Upper lobe of right lung (tissue), 1 donor: ENCODE measurements around the gene RAMAC. TPM values are rescaled to one million over a fixed set of nuclear protein-coding genes. Genes with fewer than 3 reads are reported as not detected.

Experiments used
- ATAC-seq: fragments of 200-7000 bp; cut with Tn5 transposase; one replicate; pipeline ENCODE4 v1.9.1; 2020; ENCODE audit warnings: mild to moderate bottlenecking, moderate library complexity
- DNase-seq: peaks from one replicate; pipeline ENCODE4 v3.0.0-alpha.2; 2020
- H3K27ac ChIP-seq: fragments of 200-600 bp; one replicate; pipeline ENCODE4 v1.8.0; 2022
- H3K27me3 ChIP-seq: fragments of 200-600 bp; one replicate; pipeline ENCODE4 v1.8.0; 2022; ENCODE audit warnings: mild to moderate bottlenecking
- H3K36me3 ChIP-seq: fragments of 200-600 bp; one replicate; pipeline ENCODE4 v1.8.0; 2022
- H3K4me1 ChIP-seq: fragments of 200-600 bp; one replicate; pipeline ENCODE4 v1.8.0; 2022
- H3K4me3 ChIP-seq: fragments of 200-600 bp; one replicate; pipeline ENCODE4 v1.8.0; 2022; ENCODE audit warnings: mild to moderate bottlenecking
- H3K9me3 ChIP-seq: fragments of 200-600 bp; one replicate; pipeline ENCODE4 v1.8.0; 2022
- intact Hi-C: fragments of 100-400 bp; cut with DNase I; formaldehyde crosslinking; loops from one replicate; pipeline ENCODE4 v1.11.0; 2022
- total RNA-seq: library from RNA; stranded (reverse); fragmentation: NEBNext Ultra II Directional; extraction: Animal tissue kit (Norgen Biotek cat#: 25700); gene quantifications from one replicate; pipeline ENCODE4 v1.2.1, GENCODE V29; 2021
- TF ChIP-seq, protein P1 (sequence below): fragments of 200-600 bp; IDR thresholded peaks from one replicate; pipeline ENCODE4 v1.8.0; 2022; ENCODE audit warnings: antibody characterized with exemption
- donor health status: DM: no; HTN: yes; CAD: no; lungs with severe emphysema.

RAMAC gene
- total RNA-seq, 1 donor from 2014 or later = 15.4 TPM

DNA sequence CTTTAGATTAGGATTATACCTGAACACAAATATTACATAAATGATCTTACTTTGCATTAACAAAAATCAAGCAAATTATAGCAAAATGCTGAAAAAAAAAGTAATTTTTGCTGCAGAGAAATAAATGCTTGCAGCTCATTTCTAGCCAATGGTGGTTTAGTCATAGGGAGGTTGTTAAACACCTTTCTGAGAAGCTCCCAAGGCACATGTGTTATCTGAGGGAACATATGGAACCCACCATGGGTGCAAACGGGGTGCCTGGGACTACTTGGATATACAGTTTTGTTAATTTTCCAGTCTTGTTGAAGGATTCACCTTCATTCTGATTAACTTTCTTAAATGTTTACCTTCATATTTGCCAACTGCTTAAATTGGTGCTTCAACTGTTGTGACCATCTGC is 8.9 kb upstream of the RAMAC start:
- Histone ChIP-seq H3K4me3 (no peak overlapping the region), H3K4me1 (no peaks in the 10 kb centered on the region), H3K27me3 (no peaks in the 10 kb centered on the region), H3K27ac (no peak overlapping the region), H3K36me3 (no peaks in the 10 kb centered on the region), H3K9me3 (no peaks in the 10 kb centered on the region)
- DNase-seq = no peak
- no peak for ATAC-seq
- TF ChIP-seq, protein P1, sequence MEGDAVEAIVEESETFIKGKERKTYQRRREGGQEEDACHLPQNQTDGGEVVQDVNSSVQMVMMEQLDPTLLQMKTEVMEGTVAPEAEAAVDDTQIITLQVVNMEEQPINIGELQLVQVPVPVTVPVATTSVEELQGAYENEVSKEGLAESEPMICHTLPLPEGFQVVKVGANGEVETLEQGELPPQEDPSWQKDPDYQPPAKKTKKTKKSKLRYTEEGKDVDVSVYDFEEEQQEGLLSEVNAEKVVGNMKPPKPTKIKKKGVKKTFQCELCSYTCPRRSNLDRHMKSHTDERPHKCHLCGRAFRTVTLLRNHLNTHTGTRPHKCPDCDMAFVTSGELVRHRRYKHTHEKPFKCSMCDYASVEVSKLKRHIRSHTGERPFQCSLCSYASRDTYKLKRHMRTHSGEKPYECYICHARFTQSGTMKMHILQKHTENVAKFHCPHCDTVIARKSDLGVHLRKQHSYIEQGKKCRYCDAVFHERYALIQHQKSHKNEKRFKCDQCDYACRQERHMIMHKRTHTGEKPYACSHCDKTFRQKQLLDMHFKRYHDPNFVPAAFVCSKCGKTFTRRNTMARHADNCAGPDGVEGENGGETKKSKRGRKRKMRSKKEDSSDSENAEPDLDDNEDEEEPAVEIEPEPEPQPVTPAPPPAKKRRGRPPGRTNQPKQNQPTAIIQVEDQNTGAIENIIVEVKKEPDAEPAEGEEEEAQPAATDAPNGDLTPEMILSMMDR = no peak
- intact Hi-C loops = no loop called here

DNA sequence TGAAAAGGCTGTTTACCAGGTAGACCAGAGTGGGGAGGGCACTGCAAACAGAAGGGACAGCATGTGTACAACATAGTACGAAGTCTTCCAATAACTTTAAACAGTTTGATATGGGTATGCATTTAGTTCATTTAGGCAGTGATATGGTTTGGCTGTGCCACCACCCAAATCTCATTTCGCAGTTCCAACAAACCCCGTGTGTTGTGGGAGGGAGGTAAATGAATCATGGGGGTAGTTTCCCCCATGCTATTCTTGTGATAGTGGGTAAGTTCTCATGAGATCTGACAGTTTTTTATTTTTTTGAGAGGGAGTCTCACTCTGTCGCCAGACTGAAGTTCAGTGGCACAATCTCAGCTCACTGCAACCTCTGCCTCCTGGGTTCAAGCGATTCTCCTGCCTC is 7.6 kb upstream of the RAMAC start:
- DNase-seq (no peak), ATAC-seq (no peak)
- intact Hi-C loops = no loop called here
- Histone ChIP-seq H3K36me3 (no peaks in the 10 kb centered on the region), H3K4me3 (no peak overlapping the region), H3K27ac (no peak overlapping the region), H3K4me1 (no peaks in the 10 kb centered on the region), H3K27me3 (no peaks in the 10 kb centered on the region), H3K9me3 (no peaks in the 10 kb centered on the region)
- TF ChIP-seq, protein P1 = no peak

DNA sequence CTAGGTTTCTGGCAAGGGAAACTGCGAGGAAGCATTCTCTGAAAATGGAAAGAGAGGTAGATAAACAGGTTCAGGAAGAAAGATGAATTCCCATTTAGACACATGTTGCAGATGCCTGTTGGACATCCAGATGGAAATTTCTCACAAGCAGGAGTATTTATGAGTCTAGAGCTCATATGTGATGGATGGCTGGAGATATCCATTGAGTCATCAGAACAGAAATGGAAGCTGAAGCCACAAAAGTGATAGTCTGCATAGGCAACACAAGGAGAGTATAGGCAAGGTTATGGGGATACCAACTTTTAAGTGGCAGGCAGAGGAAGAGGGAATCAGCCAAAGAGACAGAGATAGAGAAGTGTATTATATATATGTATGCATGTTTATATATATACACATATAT is 6.3 kb upstream of the RAMAC start:
- no peaks in the 10 kb centered on the region for H3K27me3 ChIP-seq
- TF ChIP-seq, protein P1 = no peak
- H3K36me3 ChIP-seq = no peaks in the 10 kb centered on the region
- intact Hi-C loops = no loop called here
- no peaks in the 10 kb centered on the region for H3K4me1 ChIP-seq
- no peak overlapping the region for H3K27ac ChIP-seq
- H3K4me3 ChIP-seq = no peak overlapping the region
- H3K9me3 ChIP-seq = no peaks in the 10 kb centered on the region
- ATAC-seq (no peak), DNase-seq (no peak)

DNA sequence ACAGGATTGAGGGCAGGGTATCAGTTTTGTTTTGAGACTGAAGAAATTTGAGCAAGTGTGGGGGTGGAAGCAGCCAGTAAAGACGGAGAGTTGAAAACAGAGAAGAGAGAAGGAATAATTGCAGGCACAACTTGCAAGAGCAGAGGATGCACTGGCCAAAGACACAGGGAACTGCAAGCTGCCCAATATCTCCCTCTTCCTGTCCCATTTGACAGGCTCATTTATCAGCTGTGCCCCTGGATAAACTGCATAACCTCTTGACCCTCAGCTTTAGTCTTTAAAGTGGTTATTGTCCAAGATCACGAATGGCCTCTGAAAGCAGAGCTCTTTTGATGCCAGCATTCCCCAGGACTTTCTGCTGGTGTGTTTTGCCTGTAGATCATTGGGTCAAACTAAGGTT is 5.0 kb upstream of the RAMAC start:
- H3K4me1 ChIP-seq = peaks cover 5% of the 10 kb centered on the region
- no peak for ATAC-seq
- no peak overlapping the region for H3K27ac ChIP-seq
- H3K9me3 ChIP-seq = no peaks in the 10 kb centered on the region
- intact Hi-C loops = no loop called here
- no peak overlapping the region for H3K4me3 ChIP-seq
- TF ChIP-seq, protein P1 = no peak
- no peaks in the 10 kb centered on the region for H3K36me3 ChIP-seq
- no peaks in the 10 kb centered on the region for H3K27me3 ChIP-seq
- no peak for DNase-seq

DNA sequence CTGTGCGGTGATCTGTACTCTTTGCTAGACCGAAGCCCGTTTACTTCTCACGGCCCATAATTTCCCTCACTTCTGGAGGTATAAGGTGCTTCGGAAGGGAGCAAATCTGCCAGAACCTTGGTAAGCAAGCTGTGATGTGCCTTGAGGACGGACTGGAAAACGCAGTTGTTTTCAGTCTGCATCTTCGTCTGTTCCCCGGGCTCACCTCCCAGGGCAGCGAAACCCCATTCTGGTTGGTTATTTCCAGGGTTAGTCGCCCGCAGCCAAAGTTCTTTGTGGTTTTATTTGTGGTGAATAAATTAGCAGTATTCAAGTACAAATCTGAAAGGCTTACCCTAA is 401 bp downstream of the RAMAC start:
- no peak for DNase-seq
- TF ChIP-seq, protein P1 = no peak
- peak overlapping the region; percentile 91 for H3K4me3 ChIP-seq
- H3K36me3 ChIP-seq = peaks cover 31% of the 10 kb centered on the region
- no peaks in the 10 kb centered on the region for H3K9me3 ChIP-seq
- H3K27ac ChIP-seq = peak overlapping the region; percentile 75
- intact Hi-C loops = no loop called here
- H3K27me3 ChIP-seq = no peaks in the 10 kb centered on the region
- H3K4me1 ChIP-seq = peaks cover 15% of the 10 kb centered on the region
- ATAC-seq = peak; percentile 16

DNA sequence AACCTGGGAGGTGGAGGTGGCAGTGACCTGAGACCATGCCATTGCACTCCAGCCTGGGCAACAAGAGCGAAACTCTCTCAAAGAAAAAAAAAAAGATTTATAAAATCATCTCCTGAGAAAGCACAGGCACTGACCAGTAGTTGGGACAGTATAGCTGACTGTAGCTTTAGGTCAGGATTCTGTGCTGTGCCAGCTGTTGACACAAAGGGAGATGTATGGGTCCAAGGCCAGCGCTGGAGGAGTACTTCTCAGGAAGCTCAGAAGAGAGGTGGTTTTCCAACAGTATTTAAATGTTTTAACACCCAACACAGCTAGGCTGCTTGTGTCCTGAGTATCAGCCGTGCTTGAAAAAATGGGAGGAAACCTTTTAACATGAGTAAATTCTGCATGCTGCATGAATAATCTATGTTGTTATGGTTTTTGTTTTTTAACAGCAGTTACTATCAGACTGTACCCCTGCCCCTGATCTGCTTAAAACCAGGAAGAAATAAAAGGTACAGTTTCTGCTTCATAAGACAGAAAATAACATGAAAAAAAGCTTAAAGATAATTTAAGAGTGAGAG is 6.5 kb downstream of the RAMAC start:
- peaks cover 1% of the 10 kb centered on the region for H3K4me1 ChIP-seq
- TF ChIP-seq, protein P1 = no peak
- intact Hi-C loops = loop anchor here (5.0 kb wide), 1 partner anchor 150 kb away; no protein-coding TSS in a partner anchor
- no peaks in the 10 kb centered on the region for H3K9me3 ChIP-seq
- no peak overlapping the region for H3K4me3 ChIP-seq
- DNase-seq = no peak
- H3K36me3 ChIP-seq = peaks cover 36% of the 10 kb centered on the region
- no peak for ATAC-seq
- no peaks in the 10 kb centered on the region for H3K27me3 ChIP-seq
- no peak overlapping the region for H3K27ac ChIP-seq
